ENCODE results near the gene CDK5.
A peak's percentile ranks its signal among the peaks of the same experiment; 100 is the strongest.

CDK5 gene

DNA sequence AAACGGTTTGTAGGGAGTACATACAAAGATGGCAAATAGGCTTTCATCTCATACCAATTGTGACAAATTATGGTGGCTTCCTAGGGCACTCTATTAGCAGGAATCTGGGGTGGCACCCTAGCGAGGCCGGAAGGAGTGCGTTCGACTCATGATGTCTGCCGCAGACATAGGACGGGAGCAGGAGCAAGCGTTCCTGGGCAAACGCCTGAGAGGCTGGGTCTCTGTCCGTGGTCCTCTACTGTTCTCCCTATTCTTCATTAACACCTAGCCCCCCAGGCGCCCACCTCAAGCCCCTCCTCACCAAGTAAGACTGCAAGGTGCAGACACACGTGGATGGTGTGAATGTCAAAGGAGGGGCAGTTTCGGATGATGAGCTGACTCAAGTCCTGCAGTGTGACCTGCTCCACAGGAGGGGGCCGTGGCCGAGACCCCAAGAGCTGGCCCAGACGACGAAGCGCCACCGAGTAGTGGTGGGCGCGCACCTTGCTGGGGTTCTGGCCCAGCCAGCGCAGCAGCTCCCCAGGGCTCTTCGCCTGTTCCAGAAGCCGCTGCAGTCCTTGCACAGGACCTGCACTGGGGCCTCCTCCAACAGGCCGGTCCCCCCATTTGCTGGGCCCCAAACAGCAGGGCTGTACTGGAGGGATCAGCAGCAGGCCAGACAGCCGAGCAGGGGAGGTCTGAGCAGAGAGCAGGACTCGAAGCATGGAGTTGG lies 21.7 kb upstream of the CDK5 start:
- no peaks in the 10 kb centered on the region for H3K36me3 ChIP-seq (ENCODE audit: insufficient read depth)
- peaks cover 28% of the 10 kb centered on the region for H3K79me2 ChIP-seq (ENCODE audit: insufficient read depth, low read depth)

DNA sequence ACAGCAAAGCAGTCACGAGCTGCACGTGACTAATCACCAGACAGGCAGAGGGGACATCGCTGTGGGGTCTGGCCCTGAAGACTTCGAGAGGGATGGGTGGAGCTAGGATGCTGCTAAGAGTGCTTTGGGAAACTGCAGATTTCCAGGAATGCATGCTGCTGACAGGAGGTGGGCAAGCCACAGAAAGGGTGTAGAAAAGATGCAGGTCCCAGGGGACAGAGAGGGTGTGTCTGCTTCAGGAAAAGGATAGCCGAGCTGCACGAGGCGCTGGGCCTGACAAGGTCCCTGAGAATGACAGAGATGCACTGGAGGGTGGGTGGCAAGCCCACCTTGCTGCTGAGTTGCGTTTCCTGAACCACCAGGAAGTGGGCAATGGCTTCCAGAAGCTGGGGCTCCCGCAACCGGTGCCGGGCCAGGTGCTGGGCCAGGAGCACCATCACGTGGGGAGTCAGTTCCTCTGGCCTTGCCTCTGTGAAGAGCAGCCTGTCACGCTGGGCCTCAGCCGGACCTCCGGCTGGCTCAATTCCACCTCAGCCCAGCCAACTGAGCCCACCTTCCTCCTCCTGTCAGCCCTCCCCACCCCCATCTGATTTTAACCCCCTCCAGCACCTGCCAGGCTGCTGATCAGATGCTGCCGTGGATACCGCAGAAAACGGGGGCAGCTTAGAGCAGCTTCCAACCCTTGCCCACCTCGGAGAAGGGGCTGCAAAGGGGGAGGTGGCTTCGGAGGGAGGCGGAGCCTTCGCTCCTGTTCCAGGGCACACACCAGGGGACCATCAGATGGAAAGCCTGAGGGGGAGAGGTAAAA lies 20.7 kb upstream of the CDK5 start:
- H3K27ac ChIP-seq, result peak overlapping the region; percentile 28; the same call in 1 of the 2 replicates
- H3K4me2 ChIP-seq, result no peak overlapping the region; the same call in 1 of the 2 replicates
- H3K36me3 ChIP-seq (ENCODE audit: insufficient read depth), result no peaks in the 10 kb centered on the region
- no peaks in the 10 kb centered on the region for H3K27me3 ChIP-seq (ENCODE audit: insufficient read depth, low read depth)
- TF ChIP-seq, protein P1, sequence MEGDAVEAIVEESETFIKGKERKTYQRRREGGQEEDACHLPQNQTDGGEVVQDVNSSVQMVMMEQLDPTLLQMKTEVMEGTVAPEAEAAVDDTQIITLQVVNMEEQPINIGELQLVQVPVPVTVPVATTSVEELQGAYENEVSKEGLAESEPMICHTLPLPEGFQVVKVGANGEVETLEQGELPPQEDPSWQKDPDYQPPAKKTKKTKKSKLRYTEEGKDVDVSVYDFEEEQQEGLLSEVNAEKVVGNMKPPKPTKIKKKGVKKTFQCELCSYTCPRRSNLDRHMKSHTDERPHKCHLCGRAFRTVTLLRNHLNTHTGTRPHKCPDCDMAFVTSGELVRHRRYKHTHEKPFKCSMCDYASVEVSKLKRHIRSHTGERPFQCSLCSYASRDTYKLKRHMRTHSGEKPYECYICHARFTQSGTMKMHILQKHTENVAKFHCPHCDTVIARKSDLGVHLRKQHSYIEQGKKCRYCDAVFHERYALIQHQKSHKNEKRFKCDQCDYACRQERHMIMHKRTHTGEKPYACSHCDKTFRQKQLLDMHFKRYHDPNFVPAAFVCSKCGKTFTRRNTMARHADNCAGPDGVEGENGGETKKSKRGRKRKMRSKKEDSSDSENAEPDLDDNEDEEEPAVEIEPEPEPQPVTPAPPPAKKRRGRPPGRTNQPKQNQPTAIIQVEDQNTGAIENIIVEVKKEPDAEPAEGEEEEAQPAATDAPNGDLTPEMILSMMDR (conservative IDR thresholded peaks at IDR 0.05; ENCODE audit: low read depth, low read length), result no peak
- H3K9ac ChIP-seq, result no peak overlapping the region
- no peak overlapping the region for H2AFZ ChIP-seq (ENCODE audit: low read depth)
- peaks cover 28% of the 10 kb centered on the region for H3K79me2 ChIP-seq (ENCODE audit: insufficient read depth, low read depth)
- no peak overlapping the region for H3K4me3 ChIP-seq (IDR thresholded peaks at IDR 0.05; ENCODE audit: insufficient read depth, low read depth, low read length)
- peaks cover 26% of the 10 kb centered on the region for H3K4me1 ChIP-seq (ENCODE audit: low read depth, poor library complexity, severe bottlenecking)
- no peaks in the 10 kb centered on the region for H4K20me1 ChIP-seq (ENCODE audit: insufficient read depth)

More for the DNA sequence above, 21.7 kb upstream of the CDK5 start:
- Histone ChIP-seq H3K27ac (peak overlapping the region; percentile 74; the same call in 1 of the 2 replicates), H3K4me3 (IDR thresholded peaks at IDR 0.05; ENCODE audit: insufficient read depth, low read depth, low read length) (peak overlapping the region; percentile 63), H3K4me1 (ENCODE audit: low read depth, poor library complexity, severe bottlenecking) (peaks cover 32% of the 10 kb centered on the region), H3K9ac (peak overlapping the region; percentile 91), H4K20me1 (ENCODE audit: insufficient read depth) (no peaks in the 10 kb centered on the region), H3K27me3 (ENCODE audit: insufficient read depth, low read depth) (no peaks in the 10 kb centered on the region), H2AFZ (ENCODE audit: low read depth) (no peak overlapping the region), H3K4me2 (peak overlapping the region; percentile 59)
- TF ChIP-seq, protein P1 (conservative IDR thresholded peaks at IDR 0.05; ENCODE audit: low read depth, low read length), result no peak

DNA sequence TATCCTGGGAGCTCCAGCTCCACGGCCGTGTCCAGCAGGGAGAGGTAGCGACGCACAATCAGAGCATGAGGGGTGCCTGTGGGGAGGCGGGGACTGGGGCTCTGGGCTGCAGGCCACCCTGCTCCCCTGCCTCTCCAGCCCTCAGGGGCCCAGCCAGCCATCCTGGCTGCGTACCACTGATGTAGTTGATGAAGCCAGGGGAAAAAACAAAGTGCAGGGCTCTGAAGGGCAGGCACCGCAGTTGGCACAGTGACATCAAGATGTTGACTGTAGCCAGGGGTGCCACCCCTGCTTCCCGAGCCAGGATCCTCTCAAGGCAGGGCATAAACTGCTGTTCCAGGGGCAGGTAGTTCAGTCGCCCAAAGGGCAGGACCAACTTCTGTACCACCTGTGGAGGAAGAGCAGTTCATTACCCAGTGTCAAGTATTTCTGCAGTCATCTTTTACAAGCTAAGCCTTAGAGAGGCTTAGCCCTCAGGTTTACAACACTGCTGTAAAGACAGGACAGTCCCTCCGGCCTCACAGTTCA lies 20.1 kb upstream of the CDK5 start:
- no peaks in the 10 kb centered on the region for H3K36me3 ChIP-seq (ENCODE audit: insufficient read depth)
- no peak overlapping the region for H3K4me2 ChIP-seq
- H3K27ac ChIP-seq, result peak overlapping the region; percentile 28; the same call in 1 of the 2 replicates
- H4K20me1 ChIP-seq (ENCODE audit: insufficient read depth), result no peaks in the 10 kb centered on the region
- TF ChIP-seq, protein P1 (conservative IDR thresholded peaks at IDR 0.05; ENCODE audit: low read depth, low read length), result no peak
- H2AFZ ChIP-seq (ENCODE audit: low read depth), result no peak overlapping the region
- peaks cover 26% of the 10 kb centered on the region for H3K4me1 ChIP-seq (ENCODE audit: low read depth, poor library complexity, severe bottlenecking)
- H3K79me2 ChIP-seq (ENCODE audit: insufficient read depth, low read depth), result peaks cover 26% of the 10 kb centered on the region
- H3K9ac ChIP-seq, result no peak overlapping the region
- H3K4me3 ChIP-seq (IDR thresholded peaks at IDR 0.05; ENCODE audit: insufficient read depth, low read depth, low read length), result no peak overlapping the region
- H3K27me3 ChIP-seq (ENCODE audit: insufficient read depth, low read depth), result no peaks in the 10 kb centered on the region

DNA sequence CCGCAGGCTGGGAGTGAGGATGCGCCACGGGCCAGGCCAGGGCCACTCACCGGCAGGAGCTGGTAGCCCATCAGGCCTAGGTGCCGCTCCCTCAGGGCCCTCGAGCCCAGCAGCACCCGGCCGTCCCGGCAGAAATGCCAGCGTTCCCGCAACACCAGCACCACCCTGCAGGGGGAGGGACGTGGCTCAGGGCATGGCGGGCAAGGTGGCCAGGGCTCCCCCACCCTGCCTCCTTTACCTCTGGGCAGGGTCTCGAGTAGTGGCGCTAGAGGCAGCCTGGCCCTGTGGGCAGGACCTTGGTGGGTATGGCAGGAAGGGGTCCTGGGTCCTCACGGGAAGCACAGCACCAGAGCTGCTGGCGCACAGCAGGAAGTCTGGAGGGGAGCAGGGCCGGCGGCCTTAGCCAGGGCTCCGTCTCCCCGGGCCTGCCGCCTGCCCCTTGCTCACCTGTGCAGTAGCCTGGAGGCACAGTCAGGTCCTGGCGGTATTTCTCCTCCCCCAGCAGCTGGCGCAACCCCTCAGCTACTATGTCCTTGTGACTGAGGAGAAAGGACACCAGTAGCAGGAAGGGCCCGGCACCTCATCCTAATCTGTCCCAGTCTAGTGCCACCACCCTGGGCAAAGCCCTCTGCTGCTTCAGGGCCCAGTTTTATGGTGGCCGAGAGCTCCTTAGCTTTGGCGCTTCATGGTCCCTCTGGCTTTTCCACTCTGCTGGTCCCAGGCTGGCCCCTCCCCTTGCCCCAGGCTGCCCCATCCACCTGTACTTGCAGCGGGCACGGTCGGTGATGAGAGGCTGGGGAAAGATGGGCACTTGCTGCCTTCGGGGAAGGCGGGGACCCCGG lies 19.4 kb upstream of the CDK5 start:
- no peak overlapping the region for H3K27ac ChIP-seq
- H4K20me1 ChIP-seq (ENCODE audit: insufficient read depth), result no peaks in the 10 kb centered on the region
- no peak overlapping the region for H3K4me2 ChIP-seq
- peaks cover 23% of the 10 kb centered on the region for H3K4me1 ChIP-seq (ENCODE audit: low read depth, poor library complexity, severe bottlenecking)
- peaks cover 19% of the 10 kb centered on the region for H3K79me2 ChIP-seq (ENCODE audit: insufficient read depth, low read depth)
- no peak overlapping the region for H3K9ac ChIP-seq
- no peak overlapping the region for H3K4me3 ChIP-seq (IDR thresholded peaks at IDR 0.05; ENCODE audit: insufficient read depth, low read depth, low read length)
- H2AFZ ChIP-seq (ENCODE audit: low read depth), result no peak overlapping the region
- H3K27me3 ChIP-seq (ENCODE audit: insufficient read depth, low read depth), result no peaks in the 10 kb centered on the region
- no peaks in the 10 kb centered on the region for H3K36me3 ChIP-seq (ENCODE audit: insufficient read depth)
- TF ChIP-seq, protein P1 (conservative IDR thresholded peaks at IDR 0.05; ENCODE audit: low read depth, low read length), result peak; percentile 57
